ENCODE data around the gene PDE10A.

Gene PDE10A

GRCh38 chr6:165695722-165696515, 32.9 kb upstream of the PDE10A start:
- no peaks in the 10 kb centered on the region for H3K36me3 ChIP-seq (ENCODE audit: control insufficient read depth, insufficient read depth, low read length)
- H3K9ac ChIP-seq (ENCODE audit: low read depth, low read length): no peak overlapping the region
- H3K27me3 ChIP-seq (ENCODE audit: control insufficient read depth, insufficient read depth, low read length): no peaks in the 10 kb centered on the region
- H3K9me3 ChIP-seq (ENCODE audit: control insufficient read depth, insufficient read depth, low read length): no peaks in the 10 kb centered on the region
- no peak overlapping the region for H3K4me3 ChIP-seq (ENCODE audit: low read depth, low read length)
- no peak overlapping the region for H3K27ac ChIP-seq (ENCODE audit: low read depth, low read length)
- H3K4me1 ChIP-seq (ENCODE audit: control insufficient read depth, insufficient read depth, low read length): 0 out of 2 replicates have a peak, but pooled peaks cover 11% of the 10 kb centered on the region

- H3K27me3 ChIP-seq (ENCODE audit: control insufficient read depth, insufficient read depth, low read length): no peaks in the 10 kb centered on the region
- 0 out of 2 replicates have a peak, but pooled peaks cover 11% of the 10 kb centered on the region for H3K4me1 ChIP-seq (ENCODE audit: control insufficient read depth, insufficient read depth, low read length)
- no peaks in the 10 kb centered on the region for H3K9me3 ChIP-seq (ENCODE audit: control insufficient read depth, insufficient read depth, low read length)
- H3K27ac ChIP-seq (ENCODE audit: low read depth, low read length): no peak overlapping the region
- H3K9ac ChIP-seq (ENCODE audit: low read depth, low read length): no peak overlapping the region
- no peaks in the 10 kb centered on the region for H3K36me3 ChIP-seq (ENCODE audit: control insufficient read depth, insufficient read depth, low read length)
- no peak overlapping the region for H3K4me3 ChIP-seq (ENCODE audit: low read depth, low read length)
Measured at GRCh38 chr6:165694296-165694695, 31.3 kb upstream of the PDE10A start.

DNA sequence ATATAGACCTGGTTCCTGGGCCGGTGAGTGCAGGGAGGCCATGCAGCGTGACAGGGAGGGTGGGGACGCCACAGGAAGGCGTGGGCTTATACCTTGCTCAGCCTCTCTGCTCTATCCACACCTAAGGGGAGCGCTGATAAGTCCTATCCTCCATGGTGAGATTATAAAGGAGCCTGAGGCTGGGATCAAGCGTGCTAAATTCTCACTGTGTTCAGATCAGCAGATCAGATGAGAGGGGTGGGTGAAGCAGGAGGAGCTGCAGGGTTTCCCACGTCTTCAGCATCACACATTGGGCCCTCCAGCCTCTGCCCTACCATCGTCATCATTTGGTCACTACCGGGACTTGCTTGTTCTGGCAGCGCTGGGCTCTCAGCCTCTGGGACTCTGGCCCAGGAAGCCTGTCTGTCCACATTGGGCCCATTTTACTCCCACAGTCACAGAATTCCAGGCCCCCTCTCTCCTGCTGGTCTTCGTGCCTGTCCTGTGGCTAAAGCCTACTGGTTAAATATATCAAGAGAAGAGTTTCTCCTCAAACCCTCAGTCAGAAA, 29.1 kb upstream of the PDE10A start:
- H3K36me3 ChIP-seq (ENCODE audit: control insufficient read depth, insufficient read depth, low read length): no peaks in the 10 kb centered on the region
- no peak overlapping the region for H3K9ac ChIP-seq (ENCODE audit: low read depth, low read length)
- no peak overlapping the region for H3K4me3 ChIP-seq (ENCODE audit: low read depth, low read length)
- H3K4me1 ChIP-seq (ENCODE audit: control insufficient read depth, insufficient read depth, low read length): 0 out of 2 replicates have a peak, but pooled peaks cover 11% of the 10 kb centered on the region
- H3K27ac ChIP-seq (ENCODE audit: low read depth, low read length): no peak overlapping the region
- no peaks in the 10 kb centered on the region for H3K9me3 ChIP-seq (ENCODE audit: control insufficient read depth, insufficient read depth, low read length)
- no peaks in the 10 kb centered on the region for H3K27me3 ChIP-seq (ENCODE audit: control insufficient read depth, insufficient read depth, low read length)

- no peaks in the 10 kb centered on the region for H3K9me3 ChIP-seq (ENCODE audit: control insufficient read depth, insufficient read depth, low read length)
- H3K27me3 ChIP-seq (ENCODE audit: control insufficient read depth, insufficient read depth, low read length): no peaks in the 10 kb centered on the region
- H3K9ac ChIP-seq (ENCODE audit: low read depth, low read length): no peak overlapping the region
- no peak overlapping the region for H3K27ac ChIP-seq (ENCODE audit: low read depth, low read length)
- 0 out of 2 replicates have a peak, but pooled peaks cover 11% of the 10 kb centered on the region for H3K4me1 ChIP-seq (ENCODE audit: control insufficient read depth, insufficient read depth, low read length)
- H3K4me3 ChIP-seq (ENCODE audit: low read depth, low read length): no peak overlapping the region
- no peaks in the 10 kb centered on the region for H3K36me3 ChIP-seq (ENCODE audit: control insufficient read depth, insufficient read depth, low read length)
Measured at GRCh38 chr6:165689699-165690098, 26.7 kb upstream of the PDE10A start.

- Histone ChIP-seq H3K27me3 (ENCODE audit: control insufficient read depth, insufficient read depth, low read length) (no peaks in the 10 kb centered on the region), H3K9me3 (ENCODE audit: control insufficient read depth, insufficient read depth, low read length) (no peaks in the 10 kb centered on the region), H3K36me3 (ENCODE audit: control insufficient read depth, insufficient read depth, low read length) (no peaks in the 10 kb centered on the region), H3K9ac (ENCODE audit: low read depth, low read length) (no peak overlapping the region), H3K4me1 (ENCODE audit: control insufficient read depth, insufficient read depth, low read length) (0 out of 2 replicates have a peak, but pooled peaks cover 5% of the 10 kb centered on the region), H3K4me3 (ENCODE audit: low read depth, low read length) (no peak overlapping the region), H3K27ac (ENCODE audit: low read depth, low read length) (no peak overlapping the region)
Measured at GRCh38 chr6:165686596-165687365, 23.7 kb upstream of the PDE10A start.

- Histone ChIP-seq H3K4me1 (ENCODE audit: control insufficient read depth, insufficient read depth, low read length) (no peaks in the 10 kb centered on the region), H3K9ac (ENCODE audit: low read depth, low read length) (no peak overlapping the region), H3K27ac (ENCODE audit: low read depth, low read length) (no peak overlapping the region), H3K27me3 (ENCODE audit: control insufficient read depth, insufficient read depth, low read length) (no peaks in the 10 kb centered on the region), H3K9me3 (ENCODE audit: control insufficient read depth, insufficient read depth, low read length) (no peaks in the 10 kb centered on the region), H3K36me3 (ENCODE audit: control insufficient read depth, insufficient read depth, low read length) (no peaks in the 10 kb centered on the region), H3K4me3 (ENCODE audit: low read depth, low read length) (no peak overlapping the region)
Measured at GRCh38 chr6:165685302-165685701, 22.3 kb upstream of the PDE10A start.

- Histone ChIP-seq H3K4me3 (ENCODE audit: low read depth, low read length) (no peak overlapping the region), H3K36me3 (ENCODE audit: control insufficient read depth, insufficient read depth, low read length) (no peaks in the 10 kb centered on the region), H3K9ac (ENCODE audit: low read depth, low read length) (no peak overlapping the region), H3K27me3 (ENCODE audit: control insufficient read depth, insufficient read depth, low read length) (no peaks in the 10 kb centered on the region), H3K27ac (ENCODE audit: low read depth, low read length) (no peak overlapping the region), H3K9me3 (ENCODE audit: control insufficient read depth, insufficient read depth, low read length) (no peaks in the 10 kb centered on the region), H3K4me1 (ENCODE audit: control insufficient read depth, insufficient read depth, low read length) (no peaks in the 10 kb centered on the region)
Measured at GRCh38 chr6:165684333-165684732, 21.3 kb upstream of the PDE10A start.

DNA sequence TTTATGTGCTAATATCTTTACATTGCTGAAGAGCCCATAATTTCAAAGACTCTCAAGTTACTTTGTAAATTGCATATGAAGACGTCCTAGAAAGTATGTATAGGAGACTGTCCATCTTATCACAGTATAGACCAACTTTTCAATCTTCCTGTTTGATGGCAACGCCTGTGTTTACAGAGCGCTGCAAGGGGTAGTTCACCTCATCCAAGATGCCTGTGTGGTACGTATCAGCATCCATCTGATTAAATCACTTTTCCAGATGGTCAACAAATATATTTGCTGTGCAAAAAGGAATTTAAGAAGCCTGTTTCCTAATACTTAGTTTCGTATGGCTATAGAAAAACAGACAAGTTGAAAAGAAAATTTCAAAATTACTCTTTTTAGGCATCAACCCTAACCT, 17.9 kb upstream of the PDE10A start:
- Histone ChIP-seq H3K27me3 (ENCODE audit: control insufficient read depth, insufficient read depth, low read length) (no peaks in the 10 kb centered on the region), H3K36me3 (ENCODE audit: control insufficient read depth, insufficient read depth, low read length) (no peaks in the 10 kb centered on the region), H3K27ac (ENCODE audit: low read depth, low read length) (no peak overlapping the region), H3K9ac (ENCODE audit: low read depth, low read length) (no peak overlapping the region), H3K4me3 (ENCODE audit: low read depth, low read length) (no peak overlapping the region), H3K4me1 (ENCODE audit: control insufficient read depth, insufficient read depth, low read length) (no peaks in the 10 kb centered on the region), H3K9me3 (ENCODE audit: control insufficient read depth, insufficient read depth, low read length) (no peaks in the 10 kb centered on the region)

- H3K27ac ChIP-seq (ENCODE audit: low read depth, low read length): no peak overlapping the region
- H3K36me3 ChIP-seq (ENCODE audit: control insufficient read depth, insufficient read depth, low read length): no peaks in the 10 kb centered on the region
- no peak overlapping the region for H3K4me3 ChIP-seq (ENCODE audit: low read depth, low read length)
- H3K4me1 ChIP-seq (ENCODE audit: control insufficient read depth, insufficient read depth, low read length): peaks cover 7% of the 10 kb centered on the region
- no peaks in the 10 kb centered on the region for H3K9me3 ChIP-seq (ENCODE audit: control insufficient read depth, insufficient read depth, low read length)
- H3K27me3 ChIP-seq (ENCODE audit: control insufficient read depth, insufficient read depth, low read length): no peaks in the 10 kb centered on the region
- no peak overlapping the region for H3K9ac ChIP-seq (ENCODE audit: low read depth, low read length)
Measured at GRCh38 chr6:165679326-165679725, 16.3 kb upstream of the PDE10A start.

DNA sequence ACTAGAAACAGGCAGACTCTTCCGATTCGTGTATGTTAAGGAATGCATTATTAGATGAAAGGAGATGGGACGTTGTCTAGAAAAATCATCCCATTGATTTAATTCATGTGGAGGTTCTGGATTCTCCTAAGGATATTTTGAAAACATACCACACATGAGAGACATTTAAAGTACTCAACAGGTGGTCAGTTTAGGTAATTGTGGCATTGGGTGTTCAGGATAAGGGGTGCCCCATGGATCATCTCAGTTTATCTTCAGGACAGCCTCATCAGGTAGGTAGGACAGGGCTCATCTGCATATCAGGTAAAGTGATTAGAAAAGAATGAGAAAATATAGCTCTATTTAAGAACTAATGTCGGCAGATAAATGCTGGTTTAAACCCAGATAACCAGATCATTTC, 15.9 kb upstream of the PDE10A start:
- H3K9me3 ChIP-seq (ENCODE audit: control insufficient read depth, insufficient read depth, low read length): no peaks in the 10 kb centered on the region
- H3K9ac ChIP-seq (ENCODE audit: low read depth, low read length): no peak overlapping the region
- no peaks in the 10 kb centered on the region for H3K36me3 ChIP-seq (ENCODE audit: control insufficient read depth, insufficient read depth, low read length)
- no peaks in the 10 kb centered on the region for H3K27me3 ChIP-seq (ENCODE audit: control insufficient read depth, insufficient read depth, low read length)
- peaks cover 8% of the 10 kb centered on the region for H3K4me1 ChIP-seq (ENCODE audit: control insufficient read depth, insufficient read depth, low read length)
- no peak overlapping the region for H3K27ac ChIP-seq (ENCODE audit: low read depth, low read length)
- no peak overlapping the region for H3K4me3 ChIP-seq (ENCODE audit: low read depth, low read length)

GRCh38 chr6:165678429-165678828, 15.4 kb upstream of the PDE10A start:
- Histone ChIP-seq H3K27ac (ENCODE audit: low read depth, low read length) (no peak overlapping the region), H3K27me3 (ENCODE audit: control insufficient read depth, insufficient read depth, low read length) (no peaks in the 10 kb centered on the region), H3K9ac (ENCODE audit: low read depth, low read length) (no peak overlapping the region), H3K4me1 (ENCODE audit: control insufficient read depth, insufficient read depth, low read length) (peaks cover 12% of the 10 kb centered on the region), H3K9me3 (ENCODE audit: control insufficient read depth, insufficient read depth, low read length) (no peaks in the 10 kb centered on the region), H3K36me3 (ENCODE audit: control insufficient read depth, insufficient read depth, low read length) (no peaks in the 10 kb centered on the region), H3K4me3 (ENCODE audit: low read depth, low read length) (no peak overlapping the region)

Measured in HUES48 (cell line).